GM12878 (cell line): ENCODE measurements around the gene CCDC110. TPM values are rescaled to one million over a fixed set of nuclear protein-coding genes. Genes with fewer than 3 reads are reported as not detected.
A peak's percentile ranks its signal among the peaks of the same experiment; 100 is the strongest.

Source experiments
- ATAC-seq: fragments of 200-7000 bp; cut with Tn5 transposase; 3 replicates; pipeline ENCODE4 v1.9.1; 2020; ENCODE audit warnings: mild to moderate bottlenecking, moderate library complexity
- BruUV-seq: library from RNA; stranded (reverse); fragments of 400-500 nt; replicated peaks from 2 replicates; lab custom pipeline; 2021; lab: Mats Ljungman, UMichigan
- CTCF ChIA-PET: fragments of 300-600 bp; sonication (Branson Sonifier 250); formaldehyde crosslinking; extraction: SDS; loops from one replicate; lab custom pipeline; 2021; ENCODE audit warnings: inconsistent platforms; lab: Yijun Ruan, JAX
- POLR2A ChIA-PET: fragments of 350-600 bp; formaldehyde crosslinking; extraction: SDS; loops from one replicate; lab custom pipeline; 2021; ENCODE audit warnings: inconsistent platforms; lab: Charles Lee
- RAD21 ChIA-PET: fragments of 300-600 bp; sonication (Branson Sonifier 250); formaldehyde crosslinking; loops from one replicate; lab custom pipeline; 2023; ENCODE audit warnings: antibody characterized with exemption; ENCODE audit not compliant: unreplicated experiment; lab: Charles Lee
- SMC1A ChIA-PET: fragments of 300-600 bp; sonication (Branson Sonifier 250); formaldehyde crosslinking; loops from one replicate; lab custom pipeline; 2023; ENCODE audit not compliant: unreplicated experiment, uncharacterized antibody; lab: Charles Lee
- DNase-seq: peaks from one replicate; pipeline ENCODE4 v3.0.0-alpha.2; 2011; ENCODE audit warnings: low read depth, low spot score
- FAIRE-seq: peaks from 3 replicates; lab custom pipeline; 2011; peaks lifted over from hg19 to GRCh38; lab: Jason Lieb, UNC
- H2AFZ ChIP-seq: 2 replicates; pipeline ENCODE4 v1.6.0; 2011; ENCODE audit warnings: low read depth, low read length, control low read depth; ENCODE audit not compliant: control insufficient read depth
- H3K27ac ChIP-seq: 2 replicates; pipeline ENCODE4 v1.5.1; 2011; ENCODE audit warnings: control low read depth; ENCODE audit not compliant: control insufficient read depth, insufficient read depth
- H3K27me3 ChIP-seq, 2 experiments: replicated peaks in 1 of 2; 2 replicates each; pipeline versions ENCODE4 v1.6.0 to v1.6.1; 2011; ENCODE audit warnings: low read length in 1 of 2; ENCODE audit not compliant: control insufficient read depth in 2 of 2, insufficient read depth in 2 of 2
- H3K36me3 ChIP-seq, 2 experiments: 2 replicates each; pipeline ENCODE4 v1.5.1; 2011; ENCODE audit warnings: low read length in 1 of 2; ENCODE audit not compliant: control insufficient read depth in 2 of 2, insufficient read depth in 2 of 2
- H3K4me1 ChIP-seq: 2 replicates; pipeline ENCODE4 v1.6.1; 2011; ENCODE audit warnings: mild to moderate bottlenecking, low read length, moderate library complexity, mixed read lengths; ENCODE audit not compliant: control insufficient read depth, insufficient read depth
- H3K4me2 ChIP-seq: 2 replicates; pipeline ENCODE4 v1.6.0; 2011; ENCODE audit warnings: control low read depth; ENCODE audit not compliant: control insufficient read depth, insufficient read depth
- H3K4me3 ChIP-seq: fragments of 200-600 bp; sonication (generic); 2 replicates; pipeline ENCODE4 v1.5.1; 2016
- H3K79me2 ChIP-seq: 2 replicates; pipeline ENCODE4 v1.6.0; 2011; ENCODE audit warnings: low read length; ENCODE audit not compliant: control insufficient read depth, insufficient read depth
- H3K9ac ChIP-seq: 2 replicates; pipeline ENCODE4 v1.8.0; 2011; ENCODE audit warnings: low read length, control low read depth, mixed read lengths; ENCODE audit not compliant: control insufficient read depth, insufficient read depth
- H3K9me3 ChIP-seq: replicated peaks from 3 replicates; pipeline ENCODE4 v1.5.1; 2011; ENCODE audit warnings: mild to moderate bottlenecking, low read length; ENCODE audit not compliant: control insufficient read depth, insufficient read depth
- H4K20me1 ChIP-seq: 2 replicates; pipeline ENCODE4 v1.6.0; 2011; ENCODE audit not compliant: control insufficient read depth, insufficient read depth
- CBFB ChIP-seq: IDR thresholded peaks from 2 replicates; pipeline ENCODE4 v1.6.1; 2016; ENCODE audit warnings: antibody characterized with exemption, low read depth
- CUX1 ChIP-seq: IDR thresholded peaks from 2 replicates; pipeline ENCODE4 v1.6.1; 2012; ENCODE audit warnings: improper control_type of control experiment, low read depth, low read length; ENCODE audit not compliant: insufficient replicate concordance
- IKZF1 ChIP-seq: fragments of 450-650 bp; conservative IDR thresholded peaks from 2 replicates; pipeline ENCODE4 v1.6.1; 2017; ENCODE audit warnings: antibody characterized with exemption, mild to moderate bottlenecking
- IRF4 ChIP-seq: IDR thresholded peaks from 2 replicates; pipeline ENCODE4 v1.6.1; 2011; ENCODE audit warnings: low read depth, low read length
- KLF5 ChIP-seq: fragments of 450-650 bp; IDR thresholded peaks from 2 replicates; pipeline ENCODE4 v1.6.1; 2014; ENCODE audit warnings: mild to moderate bottlenecking; ENCODE audit not compliant: partially characterized antibody
- NBN ChIP-seq: fragments of 450-650 bp; IDR thresholded peaks from 2 replicates; pipeline ENCODE4 v1.6.1; 2016
- NFIC ChIP-seq: IDR thresholded peaks from 2 replicates; pipeline ENCODE4 v1.6.1; 2012; ENCODE audit warnings: low read depth, mild to moderate bottlenecking, inconsistent platforms, low read length, moderate library complexity
- NFYB ChIP-seq: IDR thresholded peaks from 2 replicates; pipeline ENCODE4 v1.6.1; 2011; ENCODE audit warnings: low read depth, mild to moderate bottlenecking, low read length, improper control_type of control experiment, moderate library complexity; ENCODE audit not compliant: insufficient read depth
- NR2C2 ChIP-seq: IDR thresholded peaks from 2 replicates; pipeline ENCODE4 v1.6.1; 2011; ENCODE audit warnings: borderline replicate concordance, low read depth; ENCODE audit not compliant: control insufficient read depth, insufficient read length
- NR2F1 ChIP-seq: fragments of 450-650 bp; conservative IDR thresholded peaks from 2 replicates; pipeline ENCODE4 v1.6.1; 2017; ENCODE audit warnings: mild to moderate bottlenecking
- RUNX3 ChIP-seq: IDR thresholded peaks from 2 replicates; pipeline ENCODE4 v1.6.1; 2012; ENCODE audit warnings: low read length, inconsistent platforms
- TCF3 ChIP-seq: IDR thresholded peaks from 2 replicates; pipeline ENCODE4 v1.6.1; 2012; ENCODE audit warnings: low read depth, mild to moderate bottlenecking, low read length, borderline replicate concordance; ENCODE audit not compliant: insufficient read depth
- ZNF207 ChIP-seq: fragments of 450-650 bp; IDR thresholded peaks from 2 replicates; pipeline ENCODE4 v1.6.1; 2014; ENCODE audit warnings: antibody characterized with exemption, mild to moderate bottlenecking, borderline replicate concordance
- ZNF217 ChIP-seq: fragments of 450-650 bp; IDR thresholded peaks from 2 replicates; pipeline ENCODE4 v1.6.1; 2017; ENCODE audit warnings: antibody characterized with exemption, mild to moderate bottlenecking
- WGBS: methylation state at CpG from one replicate; pipeline ENCODE4 v1.1.6; 2016; ENCODE audit warnings: low lambda C conversion rate; ENCODE audit not compliant: insufficient replicate concordance, insufficient coverage; ENCODE audit errors: missing lambda C conversion rate; 5-methylcytosine and 5-hydroxymethylcytosine counted together
- in situ Hi-C: fragments of 300-500 bp; cut with MboI; formaldehyde crosslinking; loops from 9 replicates; pipeline ENCODE4 v1.14.3; 2018; ENCODE audit warnings: mixed read lengths
- intact Hi-C: fragments of 100-400 bp; cut with micrococcal nuclease; formaldehyde crosslinking; loops from one replicate; pipeline ENCODE4 v1.14.2; 2022; ENCODE audit not compliant: unreplicated experiment
- polyA plus RNA-seq, 11 experiments: library from polyadenylated mRNA; depleted of rRNA in 4 of 11; unstranded in 6 of 11; stranded (reverse) in 5 of 11; fragments of >200 nt; fragmentation: Nextera tagmentation in 4 of 11; fragmentation: Illumina TruSeq in 1 of 11; extraction: Ambion mirVana in 4 of 11; extraction: Trizol in 1 of 11; gene quantifications; 1 replicate in 1 of 11; 2 replicates in 10 of 11; pipeline versions ENCODE4 v1.2.1 to v1.2.3, GENCODE V29; 2011 to 2016; ENCODE audit warnings: inconsistent platforms in 2 of 11, missing spikeins in 2 of 11, low read depth in 1 of 11
- total RNA-seq, 4 experiments: library from RNA; depleted of rRNA in 3 of 4; stranded (reverse); fragments of >200 nt in 3 of 4; fragmentation: Illumina TruSeq in 1 of 4; extraction: Trizol in 1 of 4; gene quantifications; 2 replicates each; pipeline versions ENCODE4 v1.2.1 to v1.2.3, GENCODE V29; 2013 to 2021
- TF ChIP-seq, protein P1 (sequence below): fragments of 450-650 bp; IDR thresholded peaks from 2 replicates; pipeline ENCODE4 v1.6.1; 2018; ENCODE audit warnings: mild to moderate bottlenecking, low read depth, moderate library complexity; ENCODE audit not compliant: partially characterized antibody

CCDC110 gene
- total and polyA plus RNA-seq, 10 of the 15 experiments (the other 5 are each of a cell fraction or from before 2014, with no cell fraction given) = 0.85 to 3.1 (median 2.1) TPM; not detected in 1

- no peak for TF ChIP-seq NBN
- TF ChIP-seq NR2F1 = no peak
- no peak for TF ChIP-seq ZNF207
- TF ChIP-seq, protein P1, sequence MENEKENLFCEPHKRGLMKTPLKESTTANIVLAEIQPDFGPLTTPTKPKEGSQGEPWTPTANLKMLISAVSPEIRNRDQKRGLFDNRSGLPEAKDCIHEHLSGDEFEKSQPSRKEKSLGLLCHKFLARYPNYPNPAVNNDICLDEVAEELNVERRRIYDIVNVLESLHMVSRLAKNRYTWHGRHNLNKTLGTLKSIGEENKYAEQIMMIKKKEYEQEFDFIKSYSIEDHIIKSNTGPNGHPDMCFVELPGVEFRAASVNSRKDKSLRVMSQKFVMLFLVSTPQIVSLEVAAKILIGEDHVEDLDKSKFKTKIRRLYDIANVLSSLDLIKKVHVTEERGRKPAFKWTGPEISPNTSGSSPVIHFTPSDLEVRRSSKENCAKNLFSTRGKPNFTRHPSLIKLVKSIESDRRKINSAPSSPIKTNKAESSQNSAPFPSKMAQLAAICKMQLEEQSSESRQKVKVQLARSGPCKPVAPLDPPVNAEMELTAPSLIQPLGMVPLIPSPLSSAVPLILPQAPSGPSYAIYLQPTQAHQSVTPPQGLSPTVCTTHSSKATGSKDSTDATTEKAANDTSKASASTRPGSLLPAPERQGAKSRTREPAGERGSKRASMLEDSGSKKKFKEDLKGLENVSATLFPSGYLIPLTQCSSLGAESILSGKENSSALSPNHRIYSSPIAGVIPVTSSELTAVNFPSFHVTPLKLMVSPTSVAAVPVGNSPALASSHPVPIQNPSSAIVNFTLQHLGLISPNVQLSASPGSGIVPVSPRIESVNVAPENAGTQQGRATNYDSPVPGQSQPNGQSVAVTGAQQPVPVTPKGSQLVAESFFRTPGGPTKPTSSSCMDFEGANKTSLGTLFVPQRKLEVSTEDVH = no peak
- TF ChIP-seq ZNF217 = no peak
- TF ChIP-seq NFYB = no peak
- TF ChIP-seq KLF5 = no peak
- no peak for TF ChIP-seq CBFB
Measured at GRCh38 chr4:185514182-185514697, 42.7 kb upstream of the CCDC110 start (continued).

DNA sequence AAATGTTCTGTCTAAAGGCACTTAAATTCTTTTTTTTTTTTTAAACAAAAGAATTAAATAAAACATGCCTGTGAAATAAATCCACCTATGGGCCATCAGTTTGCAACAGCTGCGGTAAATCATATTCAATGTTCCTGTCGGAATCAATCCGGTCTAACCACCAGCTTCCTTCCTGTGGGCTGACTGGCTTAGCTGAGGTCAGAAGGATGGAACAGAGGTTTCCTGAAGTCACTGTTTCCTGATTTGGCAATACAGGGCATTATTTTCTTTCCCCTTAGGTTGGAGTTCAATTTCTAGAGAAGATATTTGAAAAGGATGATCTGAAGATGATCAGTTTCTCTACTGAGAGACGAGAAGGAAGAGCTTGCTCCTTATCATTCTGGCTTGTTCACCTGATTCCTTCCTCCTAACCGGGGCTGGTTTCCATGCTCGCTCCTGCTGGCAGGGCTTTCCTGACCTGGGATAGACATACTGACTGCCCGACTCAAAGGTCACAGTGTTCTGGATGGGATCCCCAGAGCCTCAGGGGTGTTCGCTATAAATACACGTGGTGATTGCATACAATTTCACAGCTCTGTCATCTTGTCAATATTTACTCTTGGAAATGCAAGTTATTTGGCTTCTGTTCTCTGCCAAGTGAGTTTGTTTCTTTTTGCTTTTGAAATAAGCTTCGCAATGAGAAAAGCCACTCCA is 42.1 kb upstream of the CCDC110 start:
- ChIA-PET RAD21 (no interaction called here), SMC1A (interaction anchor here (1.5 kb wide), 1 partner anchor 18 kb away, joined by 3 read pairs; no protein-coding TSS in a partner anchor), POLR2A (no interaction called here), CTCF (interaction anchor here (1.2 to 1.9 kb wide), 4 partner anchors 14 to 84 kb away, joined by 3 to 5 read pairs (median 4); no protein-coding TSS in a partner anchor)
- BruUV-seq = no TSS peak
- Histone ChIP-seq H3K27ac (no peak overlapping the region), H3K9ac (no peak overlapping the region), H2AFZ (peak overlapping the region; percentile 23; the same call in 1 of the 2 replicates), H3K27me3 (no peaks in the 10 kb centered on the region; a peak in 1 of 4 replicates), H3K4me2 (peak overlapping the region; percentile 71; the same call in 1 of the 2 replicates), H3K79me2 (no peaks in the 10 kb centered on the region), H3K4me1 (peaks cover 5% of the 10 kb centered on the region), H3K4me3 (no peak overlapping the region), H3K36me3 (no peaks in the 10 kb centered on the region), H3K9me3 (peaks cover 4% of the 10 kb centered on the region; the same call in 2 of the 3 replicates), H4K20me1 (no peaks in the 10 kb centered on the region)
- in situ Hi-C loops = no loop called here
- 20% methylated on average over 10 of the region's 10 CpGs for WGBS
- peak; percentile 2 for DNase-seq
- intact Hi-C loops = no loop called here
- ATAC-seq = 0 out of 3 replicates have a peak, but pooled peaks have one; percentile 27
- FAIRE-seq = no peak
- TF ChIP-seq RUNX3 (peak; percentile 91), NFIC (peak; percentile 67), NR2C2 (no peak), CUX1 (no peak), IKZF1 (no peak), IRF4 (no peak), TCF3 (0 out of 2 replicates have a peak, but pooled peaks have one; percentile 56)
